GF-D8 (cell line): Measurements from ENCODE around the gene CRTC3.
"Not testable (repeated sequence)": the region's sequence is repeated elsewhere in the genome, so short reads cannot be mapped to it uniquely, and the experiment has no call there.

Experiments used
- DNase-seq: peaks from one replicate; lab custom pipeline; 2025; lab: John Stamatoyannopoulos, UW

Gene CRTC3

DNA sequence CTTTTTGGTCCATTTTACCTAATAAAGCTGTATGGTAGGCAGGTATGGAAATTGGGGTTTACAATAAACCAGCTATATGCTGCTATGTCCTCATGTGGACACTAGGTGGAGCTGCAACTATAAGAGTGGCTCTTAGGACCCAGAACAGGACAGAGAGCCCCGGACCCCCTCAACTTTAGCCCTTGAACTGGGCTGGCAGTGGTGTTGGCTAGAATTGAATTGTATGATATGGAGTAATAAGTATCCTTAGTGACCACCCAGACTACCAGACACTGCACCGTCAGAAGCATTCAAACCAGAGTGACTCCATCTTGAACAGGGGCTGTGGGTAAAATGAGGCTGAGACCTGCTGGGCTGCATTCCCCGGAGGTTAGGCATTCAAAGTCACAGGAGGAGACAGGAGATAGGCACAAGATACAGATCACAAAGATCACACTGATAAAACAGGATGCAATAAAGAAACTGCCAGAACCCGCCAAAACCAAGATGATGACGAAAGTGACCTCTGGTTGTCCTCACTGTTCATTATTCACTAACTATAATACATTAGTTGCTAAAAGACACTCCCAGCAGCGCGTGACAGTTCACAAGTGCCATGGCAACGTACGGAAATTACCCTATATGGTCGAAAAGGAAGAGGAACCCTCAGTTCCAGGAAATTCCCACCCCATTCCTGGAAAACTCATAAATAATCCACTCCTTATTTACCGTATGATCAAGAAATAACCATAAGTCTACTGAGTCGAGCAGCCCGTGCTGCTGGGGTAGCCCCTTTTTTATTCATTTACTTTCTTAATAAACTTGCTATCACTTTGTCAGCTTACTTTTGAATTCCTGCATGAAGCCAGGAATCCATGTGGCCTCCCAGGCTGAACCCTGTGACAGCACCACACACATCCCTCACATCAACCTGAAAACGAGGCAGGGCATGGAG is 118.7 kb downstream of the CRTC3 start:
- peak; percentile 99 for DNase-seq

DNA sequence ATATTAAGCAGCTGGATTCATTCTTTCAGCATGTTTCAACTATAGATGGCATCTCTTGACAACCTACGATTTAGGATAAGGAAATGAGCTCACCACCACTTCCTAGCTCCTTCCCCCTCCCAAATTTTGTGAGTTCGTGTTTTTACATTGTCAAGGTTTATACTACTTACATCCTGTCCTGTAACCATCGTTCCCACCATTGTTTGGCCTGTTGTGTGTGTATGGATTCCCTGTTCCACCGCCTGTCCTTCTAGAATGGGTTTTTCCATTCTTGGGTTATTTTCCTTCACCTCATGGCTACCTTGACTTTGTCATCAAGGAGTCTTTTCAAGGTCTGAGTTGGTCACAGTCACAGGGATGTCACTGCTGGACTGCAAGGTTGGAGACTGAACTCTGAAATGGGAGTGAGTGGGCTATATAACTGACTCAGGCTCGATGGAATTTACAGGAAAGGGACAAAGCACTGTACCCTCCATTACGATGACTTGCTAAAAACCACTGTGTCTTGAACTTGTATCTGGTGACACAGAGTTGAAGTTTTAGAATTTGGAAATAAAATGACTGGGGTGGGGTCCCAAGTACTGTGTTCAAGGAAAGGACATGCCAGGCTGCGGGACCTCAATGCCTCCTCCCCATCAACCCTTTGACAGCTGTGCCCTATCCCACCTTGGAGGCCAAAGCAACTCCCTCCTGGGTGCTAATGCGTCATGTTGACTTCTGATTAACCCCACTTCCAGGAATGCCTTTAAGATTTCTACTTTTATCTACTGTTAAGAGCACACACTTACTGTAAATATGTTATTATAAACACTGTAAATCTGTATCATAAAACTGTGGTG is 120.6 kb downstream of the CRTC3 start:
- DNase-seq = peak; percentile 28

DNA sequence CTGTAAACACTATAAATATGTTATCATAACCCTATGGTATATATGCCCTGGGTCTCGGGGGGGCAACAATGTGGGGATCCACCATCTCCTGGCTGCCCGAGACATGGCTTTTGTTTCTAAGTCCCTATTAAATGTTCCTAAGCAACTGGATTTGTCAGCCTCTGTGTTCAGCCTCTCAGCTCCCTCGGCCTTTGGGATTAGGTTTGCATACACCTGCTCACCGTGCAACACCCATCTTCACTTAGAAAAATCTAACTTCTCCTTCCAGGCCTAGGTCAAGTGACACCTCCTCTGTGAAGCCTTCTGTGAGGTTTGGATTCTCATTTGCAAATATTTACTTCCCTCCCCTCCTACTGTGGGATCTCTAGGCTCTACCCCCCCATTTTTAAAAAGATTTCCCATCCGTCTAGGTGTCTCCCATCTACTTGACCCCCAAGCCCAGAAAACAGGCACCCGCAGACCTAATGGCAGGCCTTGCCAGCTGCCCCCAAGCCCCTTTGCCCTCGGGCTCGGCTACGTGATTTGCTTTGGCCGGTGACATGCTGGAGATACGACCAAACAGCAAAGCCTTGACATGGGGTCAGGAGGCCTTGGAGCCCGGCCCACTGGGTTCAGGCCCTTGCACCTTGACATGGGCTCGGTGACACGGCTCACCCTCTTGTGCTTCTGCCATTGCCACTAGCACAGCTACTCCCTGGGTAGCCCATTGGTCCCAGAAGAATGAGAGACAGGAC is 121.4 kb downstream of the CRTC3 start:
- DNase-seq = no peak

DNA sequence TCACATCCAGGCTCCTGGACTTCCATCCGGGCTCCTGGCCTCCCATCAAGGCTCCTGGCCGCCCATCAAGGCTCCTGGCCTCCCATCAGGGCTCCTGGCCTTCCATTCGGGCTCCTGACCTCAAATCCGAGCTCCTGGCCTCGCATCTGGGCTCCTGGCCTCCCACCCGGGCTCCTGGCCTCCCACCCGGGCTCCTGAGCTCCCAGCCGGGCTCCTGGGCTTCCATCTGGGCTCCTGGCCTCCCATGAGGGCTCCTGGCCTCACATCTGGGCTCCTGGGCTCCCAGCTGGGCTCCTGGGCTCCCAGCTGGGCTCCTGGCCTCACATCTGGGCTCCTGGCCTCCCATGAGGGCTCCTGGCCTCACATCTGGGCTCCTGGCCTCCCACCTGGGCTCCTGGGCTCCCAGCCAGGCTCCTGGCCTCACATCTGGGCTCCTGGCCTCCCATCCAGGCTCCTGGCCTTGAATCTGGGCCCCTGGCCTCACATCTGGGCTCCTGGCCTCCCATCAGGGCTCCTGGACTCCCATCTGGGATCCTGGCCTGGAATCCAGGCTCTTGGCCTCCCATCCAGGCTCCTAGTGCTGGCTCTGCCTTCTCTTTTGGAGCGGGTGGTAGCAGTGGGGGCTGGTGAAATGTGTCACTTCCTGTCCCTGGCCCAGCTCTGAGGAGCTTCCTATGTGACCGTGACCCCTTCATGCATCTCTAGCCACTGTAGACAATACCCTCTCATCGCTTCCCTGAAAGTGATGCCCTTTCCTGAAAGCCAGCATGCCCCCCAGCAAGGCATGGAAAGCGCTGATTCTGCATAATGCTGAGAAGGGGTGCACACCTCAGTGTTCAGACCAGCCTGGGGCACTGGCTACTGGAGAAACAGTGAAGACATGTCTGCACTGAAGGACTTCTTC is 124.8 kb downstream of the CRTC3 start:
- DNase-seq = no peak

DNA sequence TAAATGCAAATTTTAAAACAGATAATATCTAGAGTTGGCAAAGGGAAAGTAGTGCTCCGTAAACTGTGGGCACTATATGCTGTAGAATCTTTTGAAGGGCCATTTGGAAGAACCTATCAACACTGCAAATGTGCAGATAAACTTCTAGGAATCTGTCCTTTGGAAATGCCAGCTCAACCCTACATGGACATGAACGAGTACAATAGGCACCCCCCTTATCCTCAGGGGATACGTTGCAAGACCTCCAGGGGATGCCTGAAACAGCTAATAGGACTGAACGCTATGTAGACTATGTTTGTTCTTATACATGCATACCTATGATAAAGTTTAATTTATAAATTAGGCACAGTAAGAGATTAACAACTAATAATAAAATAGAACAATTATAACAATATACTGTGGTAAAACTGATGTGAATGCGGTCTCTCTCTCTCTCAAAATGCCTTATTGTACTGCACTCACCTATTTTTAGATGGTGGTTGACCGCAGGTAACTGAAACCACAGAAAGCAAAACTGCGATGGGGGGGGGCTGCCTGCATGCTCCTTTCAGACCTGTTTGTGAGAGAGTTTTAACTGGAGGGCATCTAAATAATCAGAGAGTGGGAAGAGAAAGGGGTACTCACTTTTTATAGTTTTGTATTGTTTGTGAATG is 127.9 kb downstream of the CRTC3 start:
- peak; percentile 20 for DNase-seq

DNA sequence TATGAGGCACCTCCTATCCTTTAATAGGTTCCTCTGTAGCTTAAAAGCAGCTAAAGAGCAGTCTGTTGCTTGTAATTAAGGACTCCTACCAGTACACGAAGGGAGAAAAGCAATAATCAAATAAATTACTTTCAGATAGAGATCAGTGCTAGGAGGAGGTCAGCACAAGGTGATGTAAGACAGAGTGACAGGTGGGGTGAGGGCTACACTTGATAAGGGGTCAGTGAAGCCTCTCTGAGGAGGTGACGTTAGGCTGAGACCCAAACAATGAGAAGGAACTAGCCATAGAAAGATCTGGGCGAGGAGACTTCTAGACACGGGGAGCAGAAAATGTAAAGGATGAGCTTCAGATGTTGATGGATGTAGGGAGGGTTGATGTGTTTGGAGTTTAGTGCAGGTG is 129.8 kb downstream of the CRTC3 start:
- no peak for DNase-seq

DNA sequence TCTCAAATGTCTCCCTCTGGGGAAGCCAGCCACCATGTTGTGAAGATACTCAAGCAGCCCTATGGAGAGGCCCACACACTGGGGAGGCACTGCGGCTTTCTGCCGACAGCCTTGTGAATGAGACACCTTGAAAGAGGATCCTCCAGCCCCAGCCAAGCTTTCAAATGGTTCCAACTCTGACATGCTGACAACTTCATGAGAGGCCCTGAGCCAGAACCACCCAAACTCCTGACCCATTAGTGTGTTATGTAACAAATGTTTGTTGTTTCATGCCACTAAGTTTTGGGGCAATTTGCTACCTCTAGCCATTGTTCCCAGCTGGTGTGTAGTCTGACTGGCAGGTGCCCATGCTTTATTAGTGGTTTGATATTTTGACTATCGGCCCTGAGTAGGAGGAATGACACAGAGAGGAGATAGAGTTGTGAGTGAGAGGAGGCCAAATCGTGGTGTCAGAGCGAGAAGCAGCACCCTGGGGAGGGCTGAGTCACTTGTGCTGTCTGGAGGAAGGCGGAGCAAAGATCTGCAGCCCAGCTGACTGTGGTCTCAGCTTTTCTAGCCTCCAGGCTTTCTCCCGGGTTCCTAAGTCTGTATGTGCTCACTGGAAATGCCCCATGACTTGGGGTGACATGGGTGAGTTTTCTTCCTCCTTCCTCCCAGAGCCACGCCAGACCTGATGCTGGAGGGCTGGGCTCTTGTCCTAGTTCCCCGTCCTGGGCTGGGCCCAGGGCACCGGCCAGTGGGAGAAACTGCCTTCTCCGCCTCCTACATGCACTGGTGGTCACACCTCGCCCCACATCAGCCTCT is 130.7 kb downstream of the CRTC3 start:
- DNase-seq = peak; percentile 62

DNA sequence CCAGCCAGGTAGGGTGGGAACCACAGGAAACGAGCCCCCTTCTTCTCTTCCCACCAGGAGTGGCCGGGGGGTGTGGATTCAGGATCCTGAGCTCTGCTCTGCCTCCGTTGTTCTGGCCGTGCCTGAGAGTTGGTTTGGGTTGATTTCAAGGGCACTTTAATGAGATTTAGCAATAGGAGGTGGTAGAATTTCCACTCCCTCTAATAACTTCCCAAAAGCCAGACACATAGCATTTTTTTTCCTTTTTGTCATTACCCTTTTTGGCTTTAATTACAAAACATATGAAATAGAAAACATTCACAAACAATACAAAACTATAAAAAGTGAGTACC is 131.2 kb downstream of the CRTC3 start:
- DNase-seq = peak; percentile 70

DNA sequence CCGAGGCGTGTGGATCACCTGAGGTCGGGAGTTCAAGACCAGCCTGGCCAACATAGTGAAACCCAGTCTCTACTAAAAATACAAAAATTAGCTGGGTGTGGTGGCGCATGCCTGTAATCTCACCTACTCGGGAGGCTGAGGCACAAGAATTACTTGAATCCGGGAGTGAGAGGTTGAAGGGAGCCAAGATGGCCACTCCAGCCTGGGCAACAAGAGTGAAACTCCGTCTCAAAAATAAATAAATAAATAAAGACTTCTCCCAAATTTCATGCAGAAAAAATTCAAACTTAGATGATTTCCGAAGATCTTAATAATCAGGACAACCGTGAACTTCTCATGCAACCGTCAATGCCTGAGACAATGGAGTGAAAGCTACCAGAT is 134.3 kb downstream of the CRTC3 start:
- DNase-seq = not testable (repeated sequence)

DNA sequence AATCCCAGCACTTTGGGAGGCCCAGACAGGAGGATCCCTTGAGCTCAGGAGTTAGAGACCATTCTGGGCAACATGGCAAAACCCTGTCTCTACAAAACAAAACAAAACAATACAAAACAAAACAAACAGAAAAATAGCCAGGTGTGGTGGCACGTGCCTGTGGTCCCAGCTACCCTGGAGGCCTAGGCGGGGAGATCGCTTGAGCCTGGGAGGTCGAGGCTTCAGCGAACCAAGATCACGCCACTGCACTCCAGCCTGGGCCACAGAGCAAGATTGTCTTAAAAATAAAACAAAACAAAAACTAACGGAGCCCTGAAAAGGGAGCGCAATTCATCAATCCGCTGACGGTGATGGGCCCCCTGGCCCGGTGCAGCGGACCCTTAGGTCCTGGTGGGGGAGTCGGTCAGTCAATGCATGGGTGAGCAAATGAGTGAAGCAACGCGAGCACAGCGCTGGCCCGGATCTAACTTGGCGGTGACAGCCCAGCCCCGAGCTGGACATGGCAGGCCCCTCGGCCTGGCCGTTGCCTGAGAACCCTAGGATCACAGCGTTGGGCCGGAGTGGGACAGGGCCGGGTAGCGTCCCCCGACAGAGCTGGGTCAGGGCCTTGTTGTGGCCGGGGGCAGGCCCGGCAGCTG is 135.0 kb downstream of the CRTC3 start:
- DNase-seq = no peak

DNA sequence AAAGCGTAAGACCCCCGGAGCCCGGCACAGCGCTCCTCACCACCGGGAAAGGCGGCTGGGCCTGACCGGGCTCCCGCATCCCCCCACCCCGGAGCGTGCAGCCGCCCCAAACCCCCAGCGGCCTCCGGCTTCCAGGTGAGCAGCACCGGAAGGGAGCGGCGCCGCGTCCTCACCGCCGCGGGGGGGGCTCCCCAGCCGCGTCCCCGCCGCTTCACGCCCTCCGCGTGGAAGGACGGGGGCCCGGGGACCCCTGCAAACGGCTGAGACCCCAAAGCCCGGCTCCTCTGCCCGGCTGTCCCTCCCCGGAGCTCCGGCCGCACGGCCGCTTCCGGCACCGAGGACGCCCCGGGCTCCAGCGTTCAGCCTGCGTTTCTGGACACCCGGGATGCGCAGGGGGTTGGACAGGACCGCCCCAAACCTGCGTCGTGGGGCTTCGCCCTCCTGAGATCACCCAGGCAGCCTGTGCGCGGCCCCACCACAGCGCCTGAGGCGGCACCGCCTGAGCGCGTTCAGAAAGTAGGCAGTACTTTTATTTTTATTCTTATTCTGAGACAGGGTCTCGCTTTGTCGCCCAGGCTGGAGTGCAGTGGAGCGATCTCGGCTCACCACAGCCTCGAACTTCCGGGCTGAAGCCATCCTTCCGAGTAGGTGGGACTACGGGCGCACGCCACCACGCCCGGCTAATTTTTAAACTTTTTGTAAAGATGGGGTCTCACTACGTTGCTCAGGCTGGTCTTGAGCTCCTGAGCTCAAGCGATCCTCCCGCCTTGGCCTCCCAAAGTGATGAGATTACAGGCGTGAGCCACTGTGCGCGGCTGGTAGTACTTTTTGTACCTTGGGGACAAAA is 135.8 kb downstream of the CRTC3 start:
- no peak for DNase-seq

DNA sequence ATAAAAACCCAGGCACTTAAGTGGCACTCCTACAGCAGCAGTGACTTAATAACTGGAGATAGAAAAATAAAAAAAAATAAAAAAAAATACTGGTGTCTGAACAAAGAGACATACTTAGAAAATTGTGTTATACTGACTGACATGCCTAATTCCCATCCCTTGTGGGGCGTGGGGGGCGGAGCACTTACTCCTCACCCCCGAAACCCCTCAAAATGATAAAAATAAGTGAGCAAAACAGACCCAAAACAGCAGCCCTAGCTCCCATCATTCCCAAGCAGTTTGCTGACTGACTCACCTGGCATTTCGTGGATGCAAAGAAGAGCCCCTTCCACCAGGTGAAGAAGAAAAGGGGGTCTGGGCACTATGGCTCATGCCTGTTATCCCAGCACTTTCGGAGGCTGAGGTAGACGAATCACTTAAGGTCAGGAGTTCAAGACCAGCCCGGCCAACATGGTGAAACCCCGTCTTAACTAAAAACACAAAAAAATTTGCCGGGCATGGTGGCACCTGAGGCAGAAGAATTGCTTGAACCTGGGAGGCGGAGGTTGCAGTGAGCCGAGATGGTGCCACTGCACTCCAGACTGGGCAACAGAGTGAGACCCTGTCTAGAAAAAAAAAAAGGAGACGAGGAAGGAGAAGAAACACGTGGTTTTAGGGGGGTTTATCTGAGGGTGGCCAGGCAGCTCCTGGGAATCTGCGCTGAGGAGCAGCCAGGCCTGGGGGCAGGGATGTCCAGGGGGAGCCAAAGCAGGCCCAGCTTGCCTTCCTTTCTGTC is 136.6 kb downstream of the CRTC3 start:
- no peak for DNase-seq

DNA sequence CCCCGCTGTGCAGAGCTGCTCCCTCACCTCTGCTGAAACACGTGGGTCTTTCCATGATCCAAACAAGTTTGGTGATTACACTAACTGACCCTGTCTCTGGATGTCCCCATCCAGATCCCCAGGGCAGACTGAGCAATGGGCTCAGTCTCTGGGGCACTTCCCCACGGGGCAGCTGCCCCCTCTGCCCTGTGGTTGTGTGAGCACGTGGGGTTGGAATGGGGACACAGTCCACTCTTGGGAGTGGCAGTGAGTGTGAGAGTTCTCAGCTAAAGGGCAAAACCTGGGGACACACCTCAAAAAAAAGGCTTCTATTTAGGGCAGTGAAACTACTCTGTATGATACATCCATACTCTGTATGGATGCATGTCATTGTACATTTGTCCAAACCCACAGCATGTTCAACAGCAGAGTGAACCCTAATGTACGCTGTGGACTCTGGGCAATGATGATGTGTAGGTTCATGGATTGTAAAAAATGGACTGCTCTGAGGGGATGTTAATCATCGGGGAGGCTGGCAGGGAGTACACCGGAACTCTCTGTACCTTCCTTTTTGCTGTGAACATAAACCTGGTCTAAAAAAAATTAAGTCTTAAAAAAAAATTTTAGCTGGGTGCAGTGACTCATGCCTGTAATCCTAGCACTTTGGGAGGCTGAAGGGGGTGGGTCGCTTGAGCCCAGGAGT is 137.5 kb downstream of the CRTC3 start:
- no peak for DNase-seq

DNA sequence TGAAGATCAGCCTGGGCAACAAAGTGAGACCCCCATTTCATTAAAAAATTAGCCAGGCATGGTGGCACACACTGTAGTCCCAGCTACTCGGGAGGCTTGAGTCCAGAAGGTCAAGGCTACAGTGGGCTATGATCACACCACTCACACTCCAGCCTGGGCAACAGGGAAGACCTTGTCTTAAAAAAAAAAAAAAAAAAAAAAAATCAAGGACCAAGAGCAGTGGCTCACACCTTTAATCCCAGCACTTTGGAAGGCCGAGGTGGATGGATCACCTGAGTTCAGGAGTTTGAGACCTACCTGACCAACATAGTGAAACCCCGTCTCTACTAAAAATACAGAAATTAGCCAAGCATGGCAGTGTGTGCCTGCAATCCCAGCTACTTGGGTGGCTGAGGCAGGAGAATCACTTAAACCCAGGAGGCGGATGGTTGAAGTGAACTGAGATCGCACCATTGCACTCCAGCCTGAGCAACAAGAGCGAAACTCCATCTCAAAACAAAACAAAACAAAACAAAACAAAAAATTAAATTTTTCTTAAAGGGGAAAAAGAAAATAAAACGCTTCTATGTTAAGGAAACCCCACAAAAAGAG is 138.1 kb downstream of the CRTC3 start:
- DNase-seq = not testable (repeated sequence)

DNA sequence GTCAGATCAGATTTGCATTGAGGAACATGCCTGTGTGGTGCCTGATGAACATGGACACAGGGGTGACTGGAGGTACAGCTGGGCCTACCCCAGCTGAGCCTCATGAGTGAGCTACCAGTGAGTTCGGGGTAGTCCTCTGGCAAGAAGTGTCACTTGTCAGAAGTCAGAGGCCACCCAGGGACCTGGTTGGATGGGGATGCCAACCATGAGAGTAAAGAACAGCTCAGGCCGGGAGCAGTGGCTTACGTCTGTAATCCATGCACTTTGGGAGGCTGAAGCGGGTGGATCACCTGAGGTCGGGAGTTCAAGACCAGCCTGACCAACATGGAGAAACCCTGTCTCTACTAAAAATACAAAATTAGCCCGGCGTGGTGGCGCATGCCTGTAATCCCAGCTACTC is 140.9 kb downstream of the CRTC3 start:
- DNase-seq = not testable (repeated sequence)

DNA sequence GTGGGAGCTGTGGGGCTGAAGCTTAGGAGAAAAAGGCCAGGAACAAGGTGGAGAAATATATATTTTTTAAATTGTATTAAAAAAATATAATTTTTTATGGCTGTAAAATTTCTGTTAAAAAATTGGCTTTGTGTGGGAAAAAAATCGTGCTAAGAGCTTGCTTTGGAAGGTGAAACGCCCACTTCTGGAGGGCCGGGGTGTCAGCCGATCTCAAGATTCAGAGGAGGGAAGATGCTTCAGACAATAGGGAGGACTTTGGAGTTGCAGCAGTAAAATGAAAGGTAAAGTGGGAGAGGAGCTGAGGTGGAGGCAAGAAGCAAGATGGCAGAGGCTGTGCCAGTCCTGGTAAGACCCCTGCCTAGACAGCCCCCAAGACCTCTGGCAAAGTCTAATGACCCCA is 141.5 kb downstream of the CRTC3 start:
- DNase-seq = no peak

DNA sequence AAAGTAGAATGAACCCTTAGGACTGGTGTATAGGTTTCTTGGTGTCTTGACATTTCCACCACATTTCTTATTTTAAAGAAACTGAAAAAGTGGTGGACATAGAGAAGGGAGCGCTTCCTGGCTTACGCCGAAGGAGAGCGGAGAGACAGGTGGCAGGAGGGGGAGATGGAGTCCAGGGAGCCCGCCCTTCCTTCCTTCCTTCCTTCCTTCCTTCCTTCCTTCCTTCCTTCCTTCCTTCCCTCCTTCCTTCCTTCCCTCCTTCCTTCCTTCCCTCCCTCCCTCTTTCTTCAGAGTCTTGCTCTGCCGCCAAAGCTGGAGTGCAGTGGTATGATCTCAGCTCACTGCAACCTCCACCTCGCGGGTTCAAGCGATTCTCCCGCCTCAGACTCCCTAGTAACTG is 143.6 kb downstream of the CRTC3 start:
- DNase-seq = not testable (repeated sequence)
